ENCODE data around the gene DDX1. TPM values are rescaled to one million over a fixed set of nuclear protein-coding genes. Genes with fewer than 3 reads are reported as not detected.
"Not testable (repeated sequence)": the region's sequence is repeated elsewhere in the genome, so short reads cannot be mapped to it uniquely, and the experiment has no call there.

DDX1 gene
- 100 to 1,000 TPM in 7 of 9 donors, 10 to 100 TPM in 2; 97.7 to 193 (median 142) TPM for total RNA-seq
- polyA plus RNA-seq, result 100 to 1,000 TPM; 119 to 131 TPM
- long read RNA-seq, donor 1, transcript DDX1-201 (26 exons, 2,739 nt), result major isoform, 267 of 336 reads
- long read RNA-seq, donor 1, partial matches to known transcripts, result 44 of 336 reads
- long read RNA-seq, donor 1, other reads (novel, unspliced or antisense), result 25 of 336 reads
- long read RNA-seq, donor 2, transcript DDX1-201 (26 exons, 2,739 nt), result major isoform, 435 of 569 reads
- long read RNA-seq, donor 2, partial matches to known transcripts, result 93 of 569 reads
- long read RNA-seq, donor 2, other reads (novel, unspliced or antisense), result 41 of 569 reads
- long read RNA-seq, donor 3, transcript DDX1-201 (26 exons, 2,739 nt), result major isoform, 181 of 225 reads
- long read RNA-seq, donor 3, partial matches to known transcripts, result 28 of 225 reads
- long read RNA-seq, donor 3, other reads (novel, unspliced or antisense), result 16 of 225 reads

GRCh38 chr2:15591692-15592463, at the start of gene DDX1:
Gene DDX1 (plus strand): TSS chr2:15591868. CDS start chr2:15591934, 66 bp downstream.
- H3K27ac ChIP-seq, result peak within 1 kb of the TSS; percentile 83 to 97 (median 95)
- intact Hi-C loops (cut with DNase I), result loop anchor here in 3 of 10 donors (1.0 to 2.0 kb wide), 2 partner anchors 31 kb away; partner anchors contain the start of gene NBAS (in 3 of the 3)
- TF ChIP-seq, protein P1, sequence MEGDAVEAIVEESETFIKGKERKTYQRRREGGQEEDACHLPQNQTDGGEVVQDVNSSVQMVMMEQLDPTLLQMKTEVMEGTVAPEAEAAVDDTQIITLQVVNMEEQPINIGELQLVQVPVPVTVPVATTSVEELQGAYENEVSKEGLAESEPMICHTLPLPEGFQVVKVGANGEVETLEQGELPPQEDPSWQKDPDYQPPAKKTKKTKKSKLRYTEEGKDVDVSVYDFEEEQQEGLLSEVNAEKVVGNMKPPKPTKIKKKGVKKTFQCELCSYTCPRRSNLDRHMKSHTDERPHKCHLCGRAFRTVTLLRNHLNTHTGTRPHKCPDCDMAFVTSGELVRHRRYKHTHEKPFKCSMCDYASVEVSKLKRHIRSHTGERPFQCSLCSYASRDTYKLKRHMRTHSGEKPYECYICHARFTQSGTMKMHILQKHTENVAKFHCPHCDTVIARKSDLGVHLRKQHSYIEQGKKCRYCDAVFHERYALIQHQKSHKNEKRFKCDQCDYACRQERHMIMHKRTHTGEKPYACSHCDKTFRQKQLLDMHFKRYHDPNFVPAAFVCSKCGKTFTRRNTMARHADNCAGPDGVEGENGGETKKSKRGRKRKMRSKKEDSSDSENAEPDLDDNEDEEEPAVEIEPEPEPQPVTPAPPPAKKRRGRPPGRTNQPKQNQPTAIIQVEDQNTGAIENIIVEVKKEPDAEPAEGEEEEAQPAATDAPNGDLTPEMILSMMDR (IDR thresholded peaks at IDR 0.05), result peak in 1 of 12 donors; percentile 8
- peak in 1 of 2 donors; percentile 77 for TF ChIP-seq POLR2A (IDR thresholded peaks at IDR 0.05)
- H3K27me3 ChIP-seq, result no peaks in the 10 kb centered on the region
- H3K4me1 ChIP-seq, result peaks cover 0 to 35% (median 29%) of the 10 kb centered on the region in 12 donors
- ATAC-seq (peak; percentile 82 to 95 (median 94)), DNase-seq (peak; percentile 86 to 93 (median 87))
- 0% methylated on average over 25 to 68 of the region's 68 CpGs for WGBS, 4 donors
- H3K36me3 ChIP-seq, result peaks cover 0 to 24% (median 19%) of the 10 kb centered on the region in 9 donors
- peak within 1 kb of the TSS; percentile 70 to 96 (median 86) for H3K4me3 ChIP-seq
- no peaks in the 10 kb centered on the region for H3K9me3 ChIP-seq

- Histone ChIP-seq H3K4me1 (peaks cover 0 to 18% (median 3%) of the 10 kb centered on the region in 12 donors), H3K36me3 (peaks cover 0 to 27% (median 3%) of the 10 kb centered on the region in 9 donors), H3K27ac (peak overlapping the region in 1 of 12 donors; percentile 8)
- 33 to 59% (median 46%) methylated on average over 3 to 4 of the region's 6 CpGs for WGBS, 4 donors
- ATAC-seq; DNase-seq; H3K4me3 ChIP-seq; H3K27me3 ChIP-seq; H3K9me3 ChIP-seq; intact Hi-C loops (cut with DNase I): not testable (repeated sequence)
These were observed 49.4 kb upstream of the DDX1 start for GRCh38 chr2:15542269-15542668.

DNA sequence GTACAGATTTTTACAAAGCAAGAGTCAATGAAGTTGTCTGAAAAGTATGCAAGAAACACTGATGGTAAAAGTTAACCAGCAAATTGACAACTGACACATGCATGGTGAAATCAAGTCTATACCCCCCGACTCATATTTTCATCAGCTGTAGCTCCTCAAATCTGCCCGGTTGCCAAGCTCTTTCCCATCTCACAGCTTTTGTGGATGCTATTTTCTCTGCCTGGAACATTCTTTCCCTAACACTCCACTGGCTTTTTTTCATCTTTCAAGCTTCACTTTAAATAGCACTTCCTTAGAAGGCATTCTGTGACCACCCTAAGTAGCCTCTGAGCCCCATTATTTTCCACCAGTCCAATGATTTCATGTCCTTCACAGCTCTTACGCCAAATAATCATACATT, 48.6 kb upstream of the DDX1 start:
- ATAC-seq (peak in 1 of 4 donors; percentile 67), DNase-seq (no peak)

GRCh38 chr2:15543541-15543940, 48.1 kb upstream of the DDX1 start:
- 94 to 96% (median 95%) methylated on average over 6 of the region's 6 CpGs for WGBS, 4 donors
- no peak for ATAC-seq
- Histone ChIP-seq H3K36me3 (peaks cover 0 to 33% (median 11%) of the 10 kb centered on the region in 9 donors), H3K4me3 (no peak overlapping the region), H3K4me1 (peaks cover 0 to 13% (median 0%) of the 10 kb centered on the region in 12 donors), H3K27me3 (no peaks in the 10 kb centered on the region), H3K27ac (no peak overlapping the region), H3K9me3 (no peaks in the 10 kb centered on the region)
- TF ChIP-seq, protein P1 (IDR thresholded peaks at IDR 0.05), result no peak
- TF ChIP-seq POLR2A (IDR thresholded peaks at IDR 0.05), result no peak
- no peak for DNase-seq
- intact Hi-C loops (cut with DNase I), result no loop called here

More for the DNA sequence above, 48.6 kb upstream of the DDX1 start:
- Histone ChIP-seq H3K9me3 (no peaks in the 10 kb centered on the region), H3K4me3 (no peak overlapping the region), H3K27ac (peak overlapping the region in 2 of 12 donors; percentile 8 to 37), H3K27me3 (no peaks in the 10 kb centered on the region), H3K4me1 (peaks cover 0 to 18% (median 1%) of the 10 kb centered on the region in 12 donors), H3K36me3 (peaks cover 0 to 29% (median 6%) of the 10 kb centered on the region in 9 donors)
- intact Hi-C loops (cut with DNase I), result no loop called here
- TF ChIP-seq, protein P1 (IDR thresholded peaks at IDR 0.05), result no peak
- TF ChIP-seq POLR2A (IDR thresholded peaks at IDR 0.05), result no peak
- WGBS, 4 donors, result 60 to 72% (median 61%) methylated on average over 3 of the region's 3 CpGs

Measured in heart left ventricle (tissue), 16 donors.